Right lobe of liver (tissue), 6 donors: ENCODE results near the gene DCDC2C. TPM values are rescaled to one million over a fixed set of nuclear protein-coding genes. Genes with fewer than 3 reads are reported as not detected.

Experiments
- ATAC-seq, 4 donors: fragments of 200-7000 bp; cut with Tn5 transposase; one replicate each; pipeline ENCODE4 v1.9.1; 2020; ENCODE audit warnings: mild to moderate bottlenecking in 4 of 4, moderate library complexity in 4 of 4
- DNase-seq, 3 donors: peaks; one replicate each; pipeline ENCODE4 v3.0.0-alpha.2; 2020
- H3K27ac ChIP-seq, 3 donors: fragments of 200-600 bp; one replicate each; pipeline ENCODE4 v1.8.0; 2022
- H3K27me3 ChIP-seq, 2 donors: fragments of 200-600 bp; one replicate each; pipeline ENCODE4 v1.8.0; 2022
- H3K36me3 ChIP-seq, 4 donors: fragments of 200-600 bp; sonication (generic) in 1 of 4; one replicate each; pipeline versions ENCODE4 v1.5.1 to v1.8.0; 2017 to 2022; ENCODE audit warnings: control low read depth in 1 of 4
- H3K4me1 ChIP-seq, 4 donors: fragments of 200-600 bp; sonication (generic) in 1 of 4; one replicate each; pipeline versions ENCODE4 v1.5.1 to v1.8.0; 2017 to 2022; ENCODE audit warnings: control low read depth in 1 of 4
- H3K4me3 ChIP-seq, 3 donors: fragments of 200-600 bp; one replicate each; pipeline ENCODE4 v1.8.0; 2022
- H3K9me3 ChIP-seq, 4 donors: fragments of 200-600 bp; sonication (generic) in 1 of 4; one replicate each; pipeline versions ENCODE4 v1.5.1 to v1.8.0; 2017 to 2022; ENCODE audit warnings: control low read depth in 1 of 4
- CTCF ChIP-seq, 4 donors: fragments of 200-600 bp in 3 of 4; fragments of 450-650 bp in 1 of 4; IDR thresholded peaks; one replicate each; pipeline versions ENCODE4 v1.5.1 to v1.8.0; 2016 to 2022; ENCODE audit warnings: antibody characterized with exemption in 4 of 4, mild to moderate bottlenecking in 2 of 4
- POLR2A ChIP-seq: fragments of 450-650 bp; IDR thresholded peaks from one replicate; pipeline ENCODE4 v1.6.1; 2017; ENCODE audit warnings: antibody characterized with exemption, mild to moderate bottlenecking
- WGBS: methylation state at CpG from one replicate; pipeline ENCODE4 v1.1.6; 2018; ENCODE audit warnings: low coverage, low lambda C conversion rate; ENCODE audit not compliant: insufficient coverage; ENCODE audit errors: missing lambda C conversion rate; 5-methylcytosine and 5-hydroxymethylcytosine counted together
- intact Hi-C, 2 donors: fragments of 100-400 bp; cut with DNase I; formaldehyde crosslinking; loops; one replicate each; pipeline versions ENCODE4 v1.11.2 to v1.14.1; 2022
- total RNA-seq, 6 experiments: library from RNA; depleted of rRNA in 2 of 6; stranded (reverse); fragments of >200 nt in 2 of 6; fragmentation: NEBNext Ultra II Directional in 3 of 6; extraction: Animal tissue kit (Norgen Biotek cat#: 25700) in 3 of 6; gene quantifications; one replicate each; pipeline versions ENCODE4 v1.1.0 to v1.2.4, GENCODE V29; 2016 to 2023
- donor health status: DM: no; HTN: yes; CAD: no.
- donor health status: DM: no; HTN: no; CAD: no.
- donor health status: DM: no; HTN: no; CAD: no.
- donor health status: DM: no; HTN: yes; CAD: no.
- donor health status: DM: no; HTN: yes; CAD: no.

DCDC2C gene
- total RNA-seq, 6 experiments from 2014 or later, result not detected

- Histone ChIP-seq H3K4me3 (no peak overlapping the region), H3K27ac (no peak overlapping the region), H3K27me3 (no peaks in the 10 kb centered on the region), H3K36me3 (no peaks in the 10 kb centered on the region), H3K4me1 (no peaks in the 10 kb centered on the region), H3K9me3 (no peaks in the 10 kb centered on the region)
- 49% methylated on average over 4 of the region's 4 CpGs for WGBS
- no peak for TF ChIP-seq POLR2A
- no peak for TF ChIP-seq CTCF (IDR thresholded peaks at IDR 0.05)
- intact Hi-C loops, result no loop called here
- no peak for DNase-seq
- no peak for ATAC-seq
Observed at GRCh38 chr2:3871002-3871401, 167.6 kb downstream of the DCDC2C start.

- Histone ChIP-seq H3K4me1 (no peaks in the 10 kb centered on the region), H3K4me3 (no peak overlapping the region), H3K36me3 (no peaks in the 10 kb centered on the region), H3K27ac (no peak overlapping the region), H3K9me3 (no peaks in the 10 kb centered on the region), H3K27me3 (no peaks in the 10 kb centered on the region)
- intact Hi-C loops, result no loop called here
- WGBS, result 61% methylated on average over 3 of the region's 3 CpGs
- TF ChIP-seq POLR2A (no peak), CTCF (IDR thresholded peaks at IDR 0.05) (no peak)
- ATAC-seq, result no peak
- no peak for DNase-seq
Observed at GRCh38 chr2:3872451-3872850, 169.1 kb downstream of the DCDC2C start.

- WGBS, result 64% methylated on average over 2 of the region's 2 CpGs
- no peak for ATAC-seq
- H3K36me3 ChIP-seq, result no peaks in the 10 kb centered on the region
Observed at GRCh38 chr2:3873899-3874298, 170.5 kb downstream of the DCDC2C start.

GRCh38 chr2:3876221-3876620, 172.8 kb downstream of the DCDC2C start:
- H3K36me3 ChIP-seq, result no peaks in the 10 kb centered on the region
- intact Hi-C loops, result no loop called here
- WGBS, result 53% methylated on average over 4 of the region's 4 CpGs
- H3K27me3 ChIP-seq, result no peaks in the 10 kb centered on the region
- H3K4me1 ChIP-seq, result no peaks in the 10 kb centered on the region
- ATAC-seq, result no peak
- TF ChIP-seq CTCF (IDR thresholded peaks at IDR 0.05) (no peak), POLR2A (no peak)
- no peak overlapping the region for H3K4me3 ChIP-seq
- DNase-seq, result no peak
- H3K9me3 ChIP-seq, result no peaks in the 10 kb centered on the region
- H3K27ac ChIP-seq, result no peak overlapping the region

More at GRCh38 chr2:3873899-3874298, 170.5 kb downstream of the DCDC2C start:
- no peak overlapping the region for H3K27ac ChIP-seq
- intact Hi-C loops, result no loop called here
- no peak overlapping the region for H3K4me3 ChIP-seq
- no peak for TF ChIP-seq POLR2A
- TF ChIP-seq CTCF (IDR thresholded peaks at IDR 0.05), result no peak
- H3K4me1 ChIP-seq, result no peaks in the 10 kb centered on the region
- no peak for DNase-seq
- no peaks in the 10 kb centered on the region for H3K9me3 ChIP-seq
- H3K27me3 ChIP-seq, result no peaks in the 10 kb centered on the region

- intact Hi-C loops, result no loop called here
- Histone ChIP-seq H3K36me3 (no peaks in the 10 kb centered on the region), H3K9me3 (no peaks in the 10 kb centered on the region), H3K4me1 (no peaks in the 10 kb centered on the region), H3K27me3 (no peaks in the 10 kb centered on the region), H3K27ac (no peak overlapping the region), H3K4me3 (no peak overlapping the region)
- TF ChIP-seq POLR2A (no peak), CTCF (IDR thresholded peaks at IDR 0.05) (no peak)
- ATAC-seq, result no peak
- WGBS, result 28% methylated on average over 2 of the region's 3 CpGs
- no peak for DNase-seq
Observed at GRCh38 chr2:3876685-3877084, 173.3 kb downstream of the DCDC2C start.
